K562 (cell line): Measurements from ENCODE around the gene RNF223.

Experiments
- CTCF ChIP-seq, 3 experiments: IDR thresholded peaks in 2 of 3; conservative IDR thresholded peaks in 1 of 3; 2 replicates each; pipeline ENCODE4 v1.5.1; 2011 to 2012; ENCODE audit warnings: low read length in 3 of 3, mild to moderate bottlenecking in 3 of 3, control low read depth in 2 of 3, improper control_type of control experiment in 1 of 3, inconsistent platforms in 1 of 3, low read depth in 1 of 3, mixed read lengths in 1 of 3, moderate library complexity in 1 of 3; ENCODE audit not compliant: insufficient read depth in 2 of 3
- EZH2 ChIP-seq: IDR thresholded peaks from 2 replicates; pipeline ENCODE4 v1.6.1; 2012; ENCODE audit warnings: low read depth, mild to moderate bottlenecking, inconsistent platforms, low read length, borderline replicate concordance
- GATAD2B ChIP-seq: fragments of 450-650 bp; IDR thresholded peaks from 2 replicates; pipeline ENCODE4 v1.6.1; 2017; ENCODE audit warnings: mild to moderate bottlenecking, borderline replicate concordance
- HCFC1 ChIP-seq: IDR thresholded peaks from 2 replicates; pipeline ENCODE4 v1.6.1; 2012; ENCODE audit warnings: low read depth, low read length, improper control_type of control experiment
- HDGF ChIP-seq: fragments of 450-650 bp; IDR thresholded peaks from 2 replicates; pipeline ENCODE4 v1.6.1; 2016
- MTA1 ChIP-seq: fragments of 450-650 bp; IDR thresholded peaks from 2 replicates; pipeline ENCODE4 v1.6.1; 2017; ENCODE audit warnings: borderline replicate concordance
- POLR2AphosphoS5 ChIP-seq: IDR thresholded peaks from 2 replicates; pipeline ENCODE4 v1.6.1; 2011; ENCODE audit warnings: mild to moderate bottlenecking, low read depth, low read length, moderate library complexity; ENCODE audit not compliant: control insufficient read depth, insufficient read depth
- SMAD1 ChIP-seq: fragments of 150-350 bp; IDR thresholded peaks from 2 replicates; pipeline ENCODE4 v1.6.1; 2014; ENCODE audit warnings: low read length, low read depth; ENCODE audit not compliant: partially characterized antibody
- TCF3 ChIP-seq: sonication (generic); formaldehyde crosslinking; IDR thresholded peaks from 2 replicates; pipeline ENCODE4 v1.4.0; 2020; ENCODE audit warnings: mild to moderate bottlenecking, missing genetic modification reagents
- TF ChIP-seq, protein P1 (sequence below), 2 experiments: fragments of 450-650 bp; IDR thresholded peaks; 2 replicates each; pipeline ENCODE4 v1.6.1; 2016
- TF ChIP-seq, protein P2 (sequence below), 2 experiments: fragments of 450-650 bp in 1 of 2; IDR thresholded peaks; 2 replicates each; pipeline ENCODE4 v1.6.1; 2011 to 2017; ENCODE audit warnings: low read depth in 2 of 2, antibody characterized with exemption in 1 of 2, borderline replicate concordance in 1 of 2, low read length in 1 of 2, mild to moderate bottlenecking in 1 of 2, mixed read lengths in 1 of 2; ENCODE audit not compliant: control insufficient read depth in 1 of 2

DNA sequence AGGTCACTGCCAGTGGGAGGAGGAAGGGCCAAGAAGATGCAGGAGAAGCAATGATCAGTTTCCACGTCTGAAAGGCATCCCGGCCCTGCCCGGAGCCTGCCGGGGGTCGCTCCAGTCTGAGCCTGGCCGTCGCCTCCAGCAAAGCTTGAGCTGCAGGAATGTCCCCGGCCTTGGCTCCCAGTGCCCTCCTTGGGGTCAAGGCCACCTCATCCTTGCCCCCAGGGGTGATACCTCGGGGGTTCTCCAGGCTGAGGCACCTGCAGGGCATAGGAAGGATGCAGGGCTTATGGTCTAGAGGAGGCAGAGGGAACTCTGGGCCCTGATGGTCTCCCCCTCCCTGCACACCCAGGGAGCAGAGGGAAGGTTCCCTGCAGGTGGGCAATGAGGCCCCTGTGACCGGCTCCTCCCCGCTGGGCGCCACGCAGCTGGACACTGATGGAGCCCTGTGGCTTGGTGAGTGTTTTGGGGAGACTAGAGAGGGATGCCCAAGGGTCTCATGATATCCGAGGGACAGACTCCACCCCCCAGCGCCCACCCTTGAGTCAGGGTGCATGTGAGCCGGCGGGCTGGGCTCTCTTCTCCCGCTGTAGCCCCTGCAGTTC is 19.9 kb downstream of the RNF223 start:
- TF ChIP-seq SMAD1 = no peak
- no peak for TF ChIP-seq EZH2
- no peak for TF ChIP-seq HDGF
- no peak for TF ChIP-seq POLR2AphosphoS5
- TF ChIP-seq HCFC1 = no peak
- no peak for TF ChIP-seq MTA1
- TF ChIP-seq, protein P1, sequence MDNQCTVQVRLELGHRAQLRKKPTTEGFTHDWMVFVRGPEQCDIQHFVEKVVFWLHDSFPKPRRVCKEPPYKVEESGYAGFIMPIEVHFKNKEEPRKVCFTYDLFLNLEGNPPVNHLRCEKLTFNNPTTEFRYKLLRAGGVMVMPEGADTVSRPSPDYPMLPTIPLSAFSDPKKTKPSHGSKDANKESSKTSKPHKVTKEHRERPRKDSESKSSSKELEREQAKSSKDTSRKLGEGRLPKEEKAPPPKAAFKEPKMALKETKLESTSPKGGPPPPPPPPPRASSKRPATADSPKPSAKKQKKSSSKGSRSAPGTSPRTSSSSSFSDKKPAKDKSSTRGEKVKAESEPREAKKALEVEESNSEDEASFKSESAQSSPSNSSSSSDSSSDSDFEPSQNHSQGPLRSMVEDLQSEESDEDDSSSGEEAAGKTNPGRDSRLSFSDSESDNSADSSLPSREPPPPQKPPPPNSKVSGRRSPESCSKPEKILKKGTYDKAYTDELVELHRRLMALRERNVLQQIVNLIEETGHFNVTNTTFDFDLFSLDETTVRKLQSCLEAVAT (IDR thresholded peaks at IDR 0.05) = no peak
- no peak for TF ChIP-seq CTCF (IDR thresholded peaks at IDR 0.05 in 2 of 3, conservative IDR thresholded peaks at IDR 0.05 in 1 of 3; ENCODE audit: insufficient read depth in 2 of 3, low read depth in 1 of 3, low read length in 3 of 3)
- no peak for TF ChIP-seq GATAD2B
- no peak for TF ChIP-seq TCF3 (CRISPR knock-in tag)
- TF ChIP-seq, protein P2, sequence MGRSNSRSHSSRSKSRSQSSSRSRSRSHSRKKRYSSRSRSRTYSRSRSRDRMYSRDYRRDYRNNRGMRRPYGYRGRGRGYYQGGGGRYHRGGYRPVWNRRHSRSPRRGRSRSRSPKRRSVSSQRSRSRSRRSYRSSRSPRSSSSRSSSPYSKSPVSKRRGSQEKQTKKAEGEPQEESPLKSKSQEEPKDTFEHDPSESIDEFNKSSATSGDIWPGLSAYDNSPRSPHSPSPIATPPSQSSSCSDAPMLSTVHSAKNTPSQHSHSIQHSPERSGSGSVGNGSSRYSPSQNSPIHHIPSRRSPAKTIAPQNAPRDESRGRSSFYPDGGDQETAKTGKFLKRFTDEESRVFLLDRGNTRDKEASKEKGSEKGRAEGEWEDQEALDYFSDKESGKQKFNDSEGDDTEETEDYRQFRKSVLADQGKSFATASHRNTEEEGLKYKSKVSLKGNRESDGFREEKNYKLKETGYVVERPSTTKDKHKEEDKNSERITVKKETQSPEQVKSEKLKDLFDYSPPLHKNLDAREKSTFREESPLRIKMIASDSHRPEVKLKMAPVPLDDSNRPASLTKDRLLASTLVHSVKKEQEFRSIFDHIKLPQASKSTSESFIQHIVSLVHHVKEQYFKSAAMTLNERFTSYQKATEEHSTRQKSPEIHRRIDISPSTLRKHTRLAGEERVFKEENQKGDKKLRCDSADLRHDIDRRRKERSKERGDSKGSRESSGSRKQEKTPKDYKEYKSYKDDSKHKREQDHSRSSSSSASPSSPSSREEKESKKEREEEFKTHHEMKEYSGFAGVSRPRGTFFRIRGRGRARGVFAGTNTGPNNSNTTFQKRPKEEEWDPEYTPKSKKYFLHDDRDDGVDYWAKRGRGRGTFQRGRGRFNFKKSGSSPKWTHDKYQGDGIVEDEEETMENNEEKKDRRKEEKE (IDR thresholded peaks at IDR 0.05; ENCODE audit: borderline replicate concordance in 1 of 2, control insufficient read depth in 1 of 2, low read depth in 2 of 2, low read length in 1 of 2) = no peak
